HS-5 (cell line): ENCODE results near the gene MAP2K4.
A peak's percentile ranks its signal among the peaks of the same experiment; 100 is the strongest.
"Not testable (repeated sequence)": the region's sequence is repeated elsewhere in the genome, so short reads cannot be mapped to it uniquely, and the experiment has no call there.

ENCODE experiments used
- DNase-seq: peaks from one replicate; pipeline ENCODE4 v3.0.0-alpha.2; 2012; ENCODE audit warnings: low read depth

The MAP2K4 gene

GRCh38 chr17:12162187-12162586 lies 141.5 kb downstream of the MAP2K4 start:
- not testable (repeated sequence) for DNase-seq

DNA sequence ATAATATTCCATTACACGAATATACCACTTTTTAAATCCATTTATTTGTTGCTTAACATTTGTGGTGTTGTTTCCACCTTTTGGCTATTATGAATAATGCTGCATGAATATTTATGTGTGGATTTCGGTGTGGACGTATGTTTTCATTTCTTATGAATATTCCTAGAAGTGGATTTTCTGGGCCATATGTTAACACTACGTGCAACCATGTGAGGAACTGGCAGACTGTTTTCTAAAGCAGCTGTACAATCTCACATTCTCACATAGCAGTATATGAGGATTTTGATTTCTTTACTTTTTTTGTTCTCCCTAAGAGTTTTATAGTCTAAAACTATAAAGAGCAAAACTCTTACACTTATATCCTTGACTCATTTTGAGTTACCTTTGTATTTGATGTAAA lies 143.4 kb downstream of the MAP2K4 start:
- no peak for DNase-seq

- no peak for DNase-seq
Measured at GRCh38 chr17:12178644-12179330, 158.1 kb downstream of the MAP2K4 start.

DNA sequence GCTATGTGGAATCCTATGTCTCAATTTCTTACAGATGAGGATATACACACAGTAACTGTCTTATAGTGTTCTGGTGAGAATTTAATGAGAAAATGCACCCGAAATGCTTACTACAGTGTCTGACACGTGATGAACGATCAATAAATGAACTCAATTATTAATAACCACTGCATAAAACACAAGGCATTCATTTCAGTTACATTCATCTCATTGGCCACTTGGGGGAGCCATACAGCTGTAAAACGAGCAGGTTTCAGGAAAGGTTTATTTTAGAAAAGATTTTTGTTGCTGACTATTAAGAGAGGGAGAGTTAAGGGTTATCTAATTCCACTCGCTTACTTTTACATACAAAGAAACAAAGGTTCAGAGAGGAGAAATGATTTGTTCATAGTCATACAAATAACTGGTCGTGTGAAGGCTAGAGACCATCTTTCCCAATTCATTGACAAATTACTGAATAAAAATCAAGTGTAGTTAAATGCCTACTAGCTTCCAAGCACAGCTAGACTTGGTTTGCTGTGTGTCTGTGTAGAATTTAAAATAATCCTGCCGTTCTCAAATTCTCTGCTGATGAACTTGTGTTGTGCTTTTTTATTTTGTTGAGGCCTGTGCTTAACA lies 160.1 kb downstream of the MAP2K4 start:
- DNase-seq, result peak; percentile 32

DNA sequence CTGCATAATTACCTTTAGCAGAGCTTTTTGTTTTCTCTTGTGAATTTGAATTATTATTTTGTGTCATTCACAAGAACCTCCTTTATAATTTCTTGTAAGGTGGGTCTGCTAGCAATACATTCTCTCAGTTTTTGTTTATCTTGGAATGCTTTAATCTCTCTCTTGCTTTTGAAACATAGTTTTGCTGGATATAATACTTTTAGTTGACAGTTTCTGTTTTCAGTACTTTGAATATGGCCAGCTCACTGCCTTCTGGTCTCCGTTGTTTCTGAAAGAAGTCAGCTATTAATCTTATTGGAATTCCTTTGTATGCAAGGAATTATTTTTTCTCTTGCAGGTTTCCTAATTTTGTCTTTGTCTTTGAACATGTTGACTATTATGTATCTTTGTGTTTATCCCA lies 167.0 kb downstream of the MAP2K4 start:
- DNase-seq, result no peak

DNA sequence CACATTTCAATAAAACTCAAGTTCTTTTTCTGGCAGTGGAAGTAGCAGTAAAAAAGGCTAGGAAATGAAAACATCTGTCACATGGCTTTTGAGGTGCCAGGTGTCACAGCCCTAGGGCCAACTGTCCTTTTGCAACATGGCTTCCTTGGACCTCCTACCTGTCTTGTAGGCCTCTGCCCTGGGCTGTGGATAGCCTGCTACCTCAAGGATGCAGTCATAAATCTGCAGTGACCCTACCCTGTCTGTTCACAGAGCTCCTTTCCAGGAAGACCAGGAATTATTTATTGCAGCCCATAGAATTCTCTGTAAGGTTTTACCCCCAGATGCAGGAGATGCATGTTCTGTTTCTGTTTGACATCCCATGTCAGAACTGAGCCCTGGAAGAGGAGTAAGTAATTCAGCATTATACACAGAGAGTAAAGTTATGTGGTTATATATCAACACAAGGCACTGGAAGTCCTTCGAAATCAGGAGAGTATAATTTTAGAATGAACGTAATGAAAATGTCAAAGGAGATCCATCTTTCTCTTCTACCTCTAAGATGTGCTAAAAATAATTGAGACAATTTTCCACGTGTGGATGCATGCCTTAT lies 172.6 kb downstream of the MAP2K4 start:
- DNase-seq, result no peak
